HG02852 (cell line): ENCODE data around the gene SPEM2.

Source experiments
- ATAC-seq: cut with Tn5 transposase; IDR thresholded peaks from one replicate; pipeline ENCODE4 v1.9.1; 2021; ENCODE audit warnings: mild to moderate bottlenecking, moderate library complexity; ENCODE audit not compliant: unreplicated experiment

Gene SPEM2

DNA sequence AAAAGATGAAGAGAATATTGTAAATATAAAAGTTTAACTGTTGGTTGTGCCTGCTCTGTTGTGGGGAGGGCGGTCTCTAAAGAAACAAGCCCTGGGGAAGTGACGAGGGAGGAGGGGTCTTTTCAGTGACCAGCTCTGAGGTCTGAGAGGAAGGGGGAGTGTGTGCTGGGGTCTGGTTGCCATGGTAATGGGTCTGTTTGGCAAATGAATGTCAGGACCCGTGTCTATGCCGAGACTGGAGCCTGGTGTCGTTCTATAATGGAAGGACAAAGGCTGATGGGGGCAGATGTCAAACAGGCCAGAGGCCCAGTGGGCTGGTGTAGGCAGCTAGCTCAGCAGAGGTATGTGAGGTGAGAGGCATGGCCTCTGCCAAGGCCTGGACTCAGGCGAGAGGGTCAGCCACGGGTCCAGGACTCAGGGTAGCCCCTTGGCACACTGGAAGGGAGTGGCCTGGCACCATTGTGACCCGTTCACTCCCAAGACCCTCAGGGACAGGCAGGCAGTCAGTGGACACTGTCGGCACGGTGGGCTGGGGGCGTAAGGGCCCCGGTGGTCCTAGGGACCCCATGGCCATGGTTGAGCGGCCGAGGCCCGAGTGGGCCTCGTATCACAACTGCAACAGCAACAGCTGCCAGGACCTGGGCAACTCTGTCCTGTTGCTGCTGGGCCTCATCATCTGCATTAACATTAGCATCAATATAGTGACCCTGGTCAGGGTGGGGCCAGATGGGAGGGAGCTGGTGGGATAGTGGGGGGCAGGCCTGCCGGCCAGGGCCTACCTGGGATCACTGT lies 5.4 kb upstream of the SPEM2 start, which contains the start of gene SPEM1:
Gene SPEM1 (plus strand): TSS at position 506 of the 792 bp plus-strand sequence. CDS start 61 bp downstream, at position 567.
- ATAC-seq, result no peak

DNA sequence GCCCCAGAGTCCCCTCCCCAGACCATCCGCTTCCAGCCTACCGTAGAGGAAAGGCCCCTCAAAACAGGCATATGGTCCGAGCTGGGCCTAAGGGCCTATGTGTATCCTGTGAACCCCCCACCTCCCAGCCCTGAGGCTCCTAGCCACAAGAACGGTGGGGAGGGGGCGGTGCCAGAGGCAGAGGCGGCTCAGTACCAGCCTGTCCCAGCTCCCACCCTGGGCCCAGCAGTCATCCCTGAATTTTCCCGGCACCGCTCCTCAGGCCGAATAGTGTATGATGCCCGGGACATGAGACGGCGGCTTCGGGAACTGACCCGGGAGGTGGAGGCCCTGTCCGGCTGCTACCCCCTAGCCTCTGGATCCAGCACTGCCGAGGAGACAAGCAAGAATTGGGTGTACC lies 4.2 kb upstream of the SPEM2 start:
- no peak for ATAC-seq

DNA sequence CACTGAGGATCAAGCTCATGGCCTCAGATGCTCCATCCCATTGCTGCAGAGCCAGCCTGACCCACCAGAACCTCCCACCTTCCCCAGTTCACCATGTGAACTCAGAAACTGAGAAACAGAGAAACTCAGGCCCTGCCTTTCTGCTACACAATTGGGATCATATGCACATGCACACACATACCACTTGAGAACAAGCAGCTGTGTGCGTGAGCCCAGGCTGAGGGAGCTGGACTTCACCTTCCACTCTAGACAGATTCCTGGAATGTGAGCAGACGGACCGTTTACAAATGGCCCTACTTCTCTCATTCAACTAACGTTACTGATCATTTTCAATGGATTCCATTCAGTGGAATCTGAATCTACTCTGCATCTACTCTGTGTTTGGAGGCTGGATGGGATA lies 1.7 kb upstream of the SPEM2 start:
- ATAC-seq, result no peak

DNA sequence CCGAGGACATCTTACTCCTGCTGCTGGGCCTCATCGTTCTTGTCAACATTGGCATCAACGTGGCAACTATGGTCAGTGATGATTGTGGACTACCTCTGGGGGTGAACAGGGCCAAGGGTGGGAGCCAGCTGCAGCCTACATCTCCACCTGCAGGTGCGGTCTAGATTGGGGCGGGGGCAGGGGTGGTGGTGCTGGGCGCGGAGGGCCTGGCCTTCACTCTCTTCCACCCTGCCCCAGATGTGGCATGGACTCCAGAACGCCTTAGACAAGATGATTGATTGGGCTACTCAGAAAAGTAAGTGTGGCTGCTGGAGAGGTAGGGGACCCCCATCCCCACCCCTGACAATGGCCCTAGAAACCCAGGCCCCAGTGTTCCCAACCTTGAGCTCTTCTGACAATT lies 340 bp downstream of the SPEM2 start:
- no peak for ATAC-seq

DNA sequence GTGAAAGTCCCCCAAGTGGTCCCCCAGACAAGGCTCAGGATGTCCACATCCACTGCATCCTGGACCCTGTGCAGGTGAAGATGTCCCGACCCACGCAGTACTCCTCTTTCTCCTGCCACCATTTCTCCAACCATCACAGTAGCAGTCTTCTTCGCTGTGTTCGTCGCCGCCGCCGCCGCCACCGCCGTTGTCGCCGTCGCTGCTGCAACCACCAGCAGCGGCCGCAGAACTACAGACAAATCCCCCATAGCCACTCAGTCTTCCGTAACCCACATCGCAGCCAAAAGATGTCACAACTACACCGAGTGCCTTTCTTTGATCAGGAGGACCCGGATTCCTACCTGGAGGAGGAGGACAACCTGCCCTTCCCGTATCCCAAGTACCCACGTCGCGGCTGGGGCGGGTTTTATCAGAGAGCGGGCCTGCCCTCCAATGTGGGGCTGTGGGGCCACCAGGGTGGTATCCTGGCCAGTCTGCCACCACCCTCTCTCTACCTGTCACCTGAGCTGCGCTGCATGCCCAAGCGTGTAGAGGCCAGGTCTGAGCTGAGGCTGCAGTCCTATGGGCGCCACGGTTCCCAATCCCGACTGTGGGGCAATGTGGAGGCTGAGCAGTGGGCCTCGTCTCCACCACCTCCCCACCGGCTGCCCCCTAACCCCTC lies 917 bp downstream of the SPEM2 start:
- ATAC-seq, result no peak

DNA sequence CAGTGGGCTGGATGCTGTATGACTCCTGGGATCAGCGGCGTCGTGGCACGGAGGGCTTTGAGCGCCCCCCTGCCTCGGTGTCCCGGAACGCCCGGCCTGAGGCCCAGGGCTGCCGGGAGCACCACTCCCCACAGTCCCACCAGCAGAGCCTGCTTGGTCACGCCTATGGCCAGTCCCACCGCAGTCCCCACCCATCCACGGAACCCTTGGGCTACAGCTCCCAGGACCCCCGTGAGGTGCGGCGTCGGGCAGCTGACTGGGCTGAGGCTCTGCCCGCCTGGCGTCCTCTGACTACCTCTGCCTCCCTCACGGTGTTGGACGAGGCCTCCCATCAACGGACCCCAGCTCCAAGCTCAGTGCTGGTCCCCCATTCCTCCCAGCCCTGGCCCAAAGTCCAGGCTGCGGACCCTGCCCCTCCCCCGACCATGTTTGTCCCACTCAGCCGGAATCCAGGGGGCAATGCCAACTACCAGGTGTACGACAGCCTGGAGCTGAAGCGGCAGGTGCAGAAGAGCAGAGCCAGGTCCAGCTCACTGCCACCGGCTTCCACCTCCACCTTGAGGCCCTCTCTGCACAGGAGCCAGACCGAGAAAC lies 1.6 kb downstream of the SPEM2 start:
- ATAC-seq, result no peak

DNA sequence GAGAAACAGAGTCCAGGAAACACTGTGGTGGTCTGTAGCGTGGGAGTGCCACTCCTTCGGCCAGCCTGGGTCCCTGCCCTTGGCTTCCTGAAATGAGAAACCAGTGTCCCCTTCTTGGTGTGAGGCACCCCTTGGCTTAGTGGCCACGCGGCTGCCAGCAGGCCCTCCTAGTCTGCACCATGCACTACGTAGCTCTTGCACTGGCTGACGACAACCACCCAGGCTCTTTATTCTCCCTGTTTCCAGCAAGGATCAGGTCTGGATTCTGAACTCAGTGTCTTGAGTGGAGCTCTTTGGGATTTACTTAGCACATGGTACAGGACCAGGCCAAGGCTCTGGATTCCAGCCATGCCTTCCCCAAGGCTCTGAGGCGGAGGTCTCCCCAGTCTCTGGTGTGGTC lies 2.1 kb downstream of the SPEM2 start:
- no peak for ATAC-seq

DNA sequence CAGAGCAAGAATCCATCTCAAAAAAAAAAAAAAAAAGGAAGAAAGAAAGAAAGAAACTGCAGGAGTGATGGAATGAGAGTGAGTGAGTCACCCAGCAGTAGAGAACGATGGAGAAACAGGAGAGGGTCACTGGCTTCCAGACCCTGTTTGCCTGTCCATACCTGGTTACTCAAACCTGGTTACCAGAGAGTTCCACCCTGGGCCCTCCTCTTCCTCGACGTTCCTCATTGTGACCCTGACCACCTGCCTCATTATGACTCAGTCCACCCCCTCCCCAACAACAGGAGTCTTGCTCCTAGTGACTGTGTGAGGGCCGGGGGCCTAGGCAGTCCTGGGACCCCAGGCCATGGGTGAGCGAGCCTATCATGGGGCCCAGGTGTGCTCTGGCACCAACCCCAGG lies 3.1 kb downstream of the SPEM2 start, which contains the start of gene SPEM3:
Gene SPEM3 (plus strand): TSS at position 301 of the 400 bp plus-strand sequence. CDS start 46 bp downstream, at position 347.
- no peak for ATAC-seq

DNA sequence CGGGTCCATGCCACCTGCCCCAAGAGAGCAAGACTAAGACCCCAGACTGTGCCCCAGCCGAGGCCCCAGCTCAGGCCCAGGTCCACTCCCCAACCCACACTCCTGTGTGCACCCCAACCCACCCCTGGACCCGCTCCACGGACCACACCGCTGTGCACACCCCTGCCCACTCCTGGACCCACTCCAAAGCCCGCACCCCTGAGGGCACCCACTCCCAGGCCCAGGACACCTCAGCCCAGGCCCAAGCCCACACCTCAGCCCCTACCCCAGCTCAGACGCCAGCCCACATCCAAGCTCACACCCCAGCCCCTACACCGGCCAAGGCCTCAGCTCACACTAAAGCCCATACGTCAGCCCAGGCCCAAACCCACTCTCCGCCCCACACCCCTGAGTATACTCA lies 4.3 kb downstream of the SPEM2 start:
- no peak for ATAC-seq

DNA sequence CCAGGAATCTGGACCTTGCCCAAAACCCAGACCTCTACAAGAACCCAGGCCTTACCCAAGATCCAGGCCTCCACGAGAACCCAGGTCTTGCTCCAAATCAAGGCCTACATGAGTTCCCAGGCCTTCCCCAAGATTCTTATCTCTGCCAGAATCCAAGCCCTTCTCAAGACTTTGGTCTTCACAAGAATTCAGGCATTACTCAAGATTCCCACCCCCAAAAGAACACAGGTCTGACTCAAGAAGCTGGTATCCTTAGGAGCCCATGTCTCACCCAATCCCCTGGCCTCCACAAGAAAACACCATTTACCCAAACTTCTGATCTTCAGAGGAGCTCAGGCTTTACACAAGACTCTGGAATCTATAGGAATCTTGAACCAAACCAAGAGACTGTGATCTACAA lies 5.8 kb downstream of the SPEM2 start:
- ATAC-seq, result no peak

DNA sequence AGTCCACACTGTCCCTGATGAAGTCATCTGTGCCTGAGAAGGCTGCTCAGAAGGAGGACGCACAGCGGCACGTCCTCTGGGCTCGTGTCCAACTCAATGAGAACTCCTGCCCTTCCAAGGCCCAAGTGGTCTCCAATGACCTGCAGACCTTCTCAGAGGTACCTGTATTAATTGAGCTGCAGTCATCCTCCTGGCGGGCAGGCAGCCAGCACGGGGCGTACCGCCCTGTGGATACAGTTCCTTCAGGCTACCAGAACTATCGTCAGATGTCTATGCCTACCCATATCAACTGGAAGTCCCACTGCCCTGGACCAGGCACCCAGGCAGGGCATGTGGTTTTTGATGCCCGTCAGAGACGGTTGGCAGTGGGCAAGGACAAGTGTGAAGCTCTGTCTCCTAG lies 6.9 kb downstream of the SPEM2 start:
- no peak for ATAC-seq

DNA sequence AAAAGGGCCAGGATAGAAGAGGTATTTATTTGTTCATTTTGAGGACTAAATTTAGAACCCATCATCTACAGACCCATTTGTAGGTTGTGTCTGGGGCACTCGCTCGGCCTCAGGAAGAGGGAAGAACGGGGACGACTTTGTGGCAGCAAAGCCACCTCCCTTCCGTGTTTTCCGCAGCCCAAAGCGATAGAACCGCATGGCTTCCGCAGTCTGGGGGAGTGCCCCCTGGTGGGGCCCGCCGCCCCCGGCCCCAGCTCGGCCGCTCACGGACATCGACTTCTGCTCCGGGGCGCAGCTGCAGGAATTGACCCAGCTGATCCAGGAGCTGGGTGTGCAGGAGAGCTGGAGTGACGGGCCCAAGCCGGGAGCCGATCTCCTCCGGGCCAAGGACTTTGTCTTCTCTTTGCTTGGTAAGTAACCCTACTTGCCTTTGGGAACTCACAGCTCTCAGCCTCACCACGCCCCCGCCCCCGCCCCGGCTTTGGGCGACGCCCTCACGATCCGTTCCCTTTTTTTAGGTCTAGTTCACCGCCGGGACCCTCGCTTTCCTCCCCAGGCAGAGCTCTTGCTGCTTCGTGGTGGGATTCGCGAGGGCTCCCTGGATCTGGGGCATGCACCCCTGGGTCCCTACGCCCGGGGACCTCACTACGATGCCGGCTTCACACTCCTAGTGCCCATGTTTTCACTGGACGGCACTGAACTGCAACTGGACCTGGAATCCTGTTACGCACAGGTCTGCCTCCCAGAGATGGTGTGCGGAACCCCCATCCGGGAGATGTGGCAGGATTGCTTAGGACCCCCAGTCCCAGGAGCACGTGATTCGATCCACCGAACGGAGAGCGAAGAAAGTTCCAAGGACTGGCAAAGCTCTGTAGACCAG lies 10.5 kb downstream of the SPEM2 start:
- ATAC-seq, result peak; percentile 19

DNA sequence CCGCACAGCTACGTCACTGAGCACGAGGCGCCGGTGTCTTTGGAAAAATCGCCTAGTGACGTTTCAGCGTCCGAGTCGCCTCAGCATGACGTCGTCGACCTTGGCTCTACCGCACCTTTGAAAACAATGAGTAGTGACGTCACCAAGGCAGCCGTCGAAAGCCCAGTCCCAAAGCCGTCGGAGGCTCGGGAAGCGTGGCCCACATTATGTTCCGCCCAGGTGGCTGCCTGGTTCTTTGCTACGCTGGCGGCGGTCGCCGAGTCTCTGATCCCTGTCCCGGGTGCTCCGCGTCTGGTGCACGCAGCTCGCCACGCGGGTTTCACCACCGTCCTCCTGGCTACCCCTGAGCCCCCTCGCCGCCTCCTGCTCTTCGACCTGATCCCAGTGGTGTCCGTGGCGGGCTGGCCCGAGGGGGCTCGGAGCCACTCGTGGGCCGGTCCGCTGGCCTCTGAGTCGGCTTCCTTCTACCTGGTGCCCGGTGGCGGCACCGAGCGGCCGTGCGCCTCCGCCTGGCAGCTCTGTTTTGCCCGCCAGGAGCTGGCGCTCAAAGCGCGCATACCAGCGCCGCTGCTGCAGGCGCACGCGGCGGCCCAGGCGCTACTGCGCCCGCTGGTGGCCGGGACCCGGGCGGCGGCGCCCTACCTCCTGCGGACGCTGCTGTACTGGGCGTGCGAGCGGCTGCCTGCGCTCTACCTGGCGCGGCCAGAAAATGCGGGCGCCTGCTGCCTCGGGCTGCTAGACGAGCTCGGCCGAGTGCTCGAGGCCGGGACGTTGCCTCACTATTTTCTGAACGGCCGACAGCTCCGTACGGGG lies 11.3 kb downstream of the SPEM2 start:
- no peak for ATAC-seq

DNA sequence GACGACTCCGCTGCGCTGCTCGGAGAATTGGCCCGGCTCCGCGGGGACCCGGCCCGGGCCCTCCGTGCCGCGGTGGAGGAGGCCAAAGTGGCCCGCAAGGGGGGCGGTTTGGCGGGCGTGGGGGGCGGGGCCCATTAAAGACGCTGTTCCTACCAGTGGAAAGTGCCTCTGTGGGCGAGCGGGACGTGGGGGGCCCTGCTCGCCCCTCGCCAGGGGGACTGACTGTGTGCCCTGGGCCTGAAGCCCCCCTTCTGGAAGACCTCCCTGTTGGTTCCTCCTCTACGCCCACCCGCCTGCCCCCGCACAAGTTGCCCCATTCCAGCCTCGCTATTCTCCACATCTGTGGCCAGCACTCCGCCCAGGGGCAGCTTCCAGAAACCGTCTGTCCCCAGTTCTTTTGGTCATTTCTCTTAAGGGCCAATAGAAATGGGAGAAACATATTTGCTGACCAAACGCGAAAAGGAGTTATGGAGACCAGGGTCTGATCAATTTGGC lies 12.0 kb downstream of the SPEM2 start:
- no peak for ATAC-seq

DNA sequence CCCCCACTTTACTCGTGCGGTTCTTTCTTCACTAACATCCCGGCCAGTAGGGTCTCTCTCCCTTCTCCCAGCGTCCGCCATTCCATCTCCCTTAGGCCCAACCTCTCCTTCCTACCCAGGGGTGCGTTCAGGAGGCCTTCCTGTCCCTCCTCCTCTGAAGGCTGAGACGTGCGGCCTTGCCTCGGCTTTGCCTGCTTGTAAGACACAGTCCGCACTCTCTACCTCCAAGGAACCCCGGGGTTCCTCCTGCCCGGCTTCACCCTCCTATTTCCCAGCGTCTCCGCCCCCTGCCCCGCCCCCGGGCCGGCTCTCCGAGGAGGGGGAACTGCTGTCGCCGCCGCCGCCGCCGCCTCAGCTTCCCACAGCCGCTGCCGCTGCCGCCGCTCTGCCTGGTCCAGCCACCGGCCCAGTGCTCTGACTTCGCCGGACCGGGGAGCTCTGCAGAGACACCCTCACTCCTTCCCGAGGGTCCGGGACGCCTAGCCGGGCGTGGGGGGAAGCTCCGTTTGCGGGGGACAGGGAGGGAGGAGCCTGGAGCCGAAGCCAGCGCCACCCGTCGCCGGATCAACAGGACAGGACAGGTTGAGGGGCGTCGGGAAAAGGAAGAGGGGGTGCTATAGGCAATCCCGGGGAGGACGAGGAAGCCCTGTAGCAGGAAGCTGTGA lies 12.7 kb downstream of the SPEM2 start:
- no peak for ATAC-seq

DNA sequence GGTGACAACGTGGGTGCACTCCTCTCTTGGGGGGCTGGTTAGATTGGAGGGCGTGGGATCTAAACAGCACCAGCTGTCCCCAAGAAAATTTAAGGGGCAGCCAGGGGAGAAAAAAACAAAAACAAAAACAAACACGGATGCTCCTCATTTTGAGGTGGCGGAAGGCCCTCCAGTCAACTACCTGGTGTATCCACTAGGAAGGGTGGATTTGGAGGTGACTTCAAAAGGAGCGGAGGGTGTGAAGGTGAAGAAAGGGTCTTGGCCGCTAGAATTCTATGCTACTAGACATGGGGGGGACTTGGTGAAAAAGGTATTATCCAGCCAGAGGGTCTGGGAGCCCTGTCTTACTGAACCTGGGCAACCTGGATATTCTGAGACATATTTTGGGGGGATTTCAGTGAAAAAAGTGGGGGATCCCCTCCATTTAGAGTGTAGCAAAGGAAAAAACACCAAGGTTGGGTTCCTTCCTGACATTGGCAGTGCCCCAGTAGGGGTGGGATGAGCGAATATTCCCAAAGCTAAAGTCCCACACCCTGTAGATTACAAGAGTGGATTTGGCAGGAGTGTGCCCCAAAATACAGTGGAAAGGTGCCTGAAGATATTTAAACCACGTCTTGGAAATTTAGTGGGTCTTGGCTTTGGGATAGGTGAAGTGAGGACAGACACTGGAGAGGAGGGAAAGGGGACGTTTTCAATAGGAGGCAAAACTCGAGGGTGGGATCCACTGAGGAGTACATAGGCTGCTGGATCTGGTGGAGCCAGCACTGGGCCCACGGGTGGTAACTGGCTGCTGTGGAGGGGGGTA lies 13.4 kb downstream of the SPEM2 start:
- ATAC-seq, result no peak

DNA sequence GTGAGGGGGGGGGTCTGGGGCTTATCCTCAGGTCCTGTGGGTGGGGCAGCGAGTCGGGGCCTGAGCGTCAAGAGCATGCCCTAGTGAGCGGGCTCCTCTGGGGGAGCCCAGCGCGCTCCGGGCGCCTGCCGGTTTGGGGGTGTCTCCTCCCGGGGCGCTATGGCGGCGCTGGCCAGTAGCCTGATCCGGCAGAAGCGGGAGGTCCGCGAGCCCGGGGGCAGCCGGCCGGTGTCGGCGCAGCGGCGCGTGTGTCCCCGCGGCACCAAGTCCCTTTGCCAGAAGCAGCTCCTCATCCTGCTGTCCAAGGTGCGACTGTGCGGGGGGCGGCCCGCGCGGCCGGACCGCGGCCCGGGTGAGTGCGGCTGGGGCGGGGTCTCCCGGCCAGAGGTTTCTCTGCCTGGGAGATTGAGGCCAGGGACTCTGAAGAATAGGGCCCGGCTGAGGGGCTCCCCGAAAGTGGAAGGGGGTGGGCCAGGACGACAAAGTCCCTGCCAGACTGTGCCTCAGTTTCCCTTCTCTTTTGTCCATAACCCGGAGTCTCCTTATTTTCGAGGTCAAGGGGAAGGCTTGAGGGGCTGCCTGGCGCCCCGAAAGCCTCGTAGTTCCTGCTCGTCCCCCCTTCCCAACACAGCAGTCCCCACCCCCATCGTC lies 14.2 kb downstream of the SPEM2 start, which contains the start of gene FGF11:
Gene FGF11 (plus strand): TSS at position 51 of the 651 bp plus-strand sequence. CDS start 109 bp downstream, at position 160.
- no peak for ATAC-seq
